GM12878 (cell line): ENCODE results near the gene FLT3LG.

ENCODE experiments used
- EZH2 ChIP-seq: IDR thresholded peaks from 2 replicates; pipeline ENCODE4 v1.6.1; 2012; ENCODE audit warnings: low read depth, mild to moderate bottlenecking, control low read depth, inconsistent platforms, low read length, borderline replicate concordance; ENCODE audit not compliant: control insufficient read depth
- FOXK2 ChIP-seq: fragments of 450-650 bp; IDR thresholded peaks from 2 replicates; pipeline ENCODE4 v1.6.1; 2017; ENCODE audit warnings: mild to moderate bottlenecking, moderate library complexity
- HDAC6 ChIP-seq: fragments of 200-600 bp; sonication (generic); IDR thresholded peaks from one replicate; pipeline ENCODE4 v1.8.0; 2017; ENCODE audit warnings: antibody characterized with exemption; ENCODE audit not compliant: unreplicated experiment
- POLR2A ChIP-seq: IDR thresholded peaks from 2 replicates; pipeline ENCODE4 v1.6.1; 2011; ENCODE audit warnings: low read depth, mild to moderate bottlenecking, low read length
- PRDM15 ChIP-seq: fragments of 450-650 bp; formaldehyde crosslinking; IDR thresholded peaks from 2 replicates; pipeline ENCODE4 v1.4.0; 2020; ENCODE audit warnings: mild to moderate bottlenecking, moderate library complexity
- ZBED1 ChIP-seq: IDR thresholded peaks from 2 replicates; pipeline ENCODE4 v1.6.1; 2016; ENCODE audit warnings: borderline replicate concordance

- TF ChIP-seq ZBED1 (no peak), EZH2 (no peak), PRDM15 (no peak), HDAC6 (no peak), POLR2A (no peak), FOXK2 (no peak)
Observed at GRCh38 chr19:49438261-49438660, 35.8 kb upstream of the FLT3LG start.
